ES-I3 (cell line): ENCODE data around the gene TESMIN.

Experiments used
- H3K36me3 ChIP-seq: 2 replicates; pipeline ENCODE4 v1.6.1; 2013; ENCODE audit warnings: mild to moderate bottlenecking, low read length, control low read depth, moderate library complexity; ENCODE audit not compliant: insufficient read depth
- H3K4me1 ChIP-seq: 2 replicates; pipeline ENCODE4 v1.6.1; 2013; ENCODE audit warnings: mild to moderate bottlenecking, control low read depth, low read length; ENCODE audit not compliant: insufficient read depth
- H3K9ac ChIP-seq: 2 replicates; pipeline ENCODE4 v1.6.1; 2013; ENCODE audit warnings: low read depth, mild to moderate bottlenecking, low read length, moderate library complexity
- H3K9me3 ChIP-seq: 2 replicates; pipeline ENCODE4 v1.6.1; 2013; ENCODE audit warnings: mild to moderate bottlenecking, low read length, moderate library complexity; ENCODE audit not compliant: control insufficient read depth, insufficient read depth

The TESMIN gene

GRCh38 chr11:68772936-68773335 is 21.6 kb upstream of the TESMIN start:
- H3K9ac ChIP-seq, result no peak overlapping the region
- no peaks in the 10 kb centered on the region for H3K9me3 ChIP-seq
- H3K4me1 ChIP-seq, result no peaks in the 10 kb centered on the region
- H3K36me3 ChIP-seq, result peaks cover 5% of the 10 kb centered on the region

- Histone ChIP-seq H3K36me3 (peaks cover 5% of the 10 kb centered on the region), H3K9me3 (no peaks in the 10 kb centered on the region), H3K9ac (no peak overlapping the region), H3K4me1 (no peaks in the 10 kb centered on the region)
Observed at GRCh38 chr11:68770781-68771180, 19.5 kb upstream of the TESMIN start.

DNA sequence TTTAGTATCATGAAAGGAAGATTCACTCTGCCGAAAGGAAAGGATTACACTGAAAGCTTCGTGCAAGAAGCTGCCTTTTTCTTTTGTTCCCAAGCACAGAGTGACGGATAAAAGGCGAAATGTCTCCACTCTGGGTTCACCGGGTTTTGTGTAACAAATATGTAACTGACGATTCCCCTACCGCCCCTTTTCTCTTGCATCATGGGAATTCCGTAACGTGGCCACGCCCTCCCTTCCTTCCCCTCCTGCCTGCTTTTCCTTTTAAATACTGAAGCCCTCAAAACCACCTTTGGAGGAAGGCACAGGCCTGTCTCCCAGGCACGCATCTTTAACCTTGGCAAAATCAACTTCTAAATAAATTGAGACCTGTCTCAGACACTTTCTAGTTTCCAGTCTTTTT is 16.4 kb upstream of the TESMIN start:
- Histone ChIP-seq H3K4me1 (peaks cover 6% of the 10 kb centered on the region; the same call in 1 of the 2 replicates), H3K36me3 (no peaks in the 10 kb centered on the region), H3K9ac (no peak overlapping the region), H3K9me3 (no peaks in the 10 kb centered on the region)

DNA sequence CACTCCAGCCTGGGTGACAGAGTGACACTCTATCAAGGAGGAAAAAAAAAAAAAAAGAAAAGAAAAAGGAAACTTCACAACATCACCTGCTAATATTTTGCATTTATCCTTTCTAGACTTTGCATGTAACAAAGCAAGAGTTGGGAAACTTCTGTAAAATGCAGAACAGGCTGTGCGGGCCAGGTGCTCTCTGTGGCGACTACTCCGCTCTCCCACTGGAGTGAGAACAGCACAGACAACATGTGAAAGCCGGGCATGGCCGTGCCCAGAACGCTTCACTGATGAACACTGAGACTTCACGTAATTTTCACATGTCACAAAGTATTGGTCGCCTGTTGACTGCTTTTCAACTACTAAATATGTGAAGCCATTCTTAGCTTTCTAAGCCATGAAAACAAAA is 15.5 kb upstream of the TESMIN start:
- no peak overlapping the region for H3K9ac ChIP-seq
- H3K9me3 ChIP-seq, result no peaks in the 10 kb centered on the region
- no peaks in the 10 kb centered on the region for H3K36me3 ChIP-seq
- peaks cover 6% of the 10 kb centered on the region; the same call in 1 of the 2 replicates for H3K4me1 ChIP-seq

DNA sequence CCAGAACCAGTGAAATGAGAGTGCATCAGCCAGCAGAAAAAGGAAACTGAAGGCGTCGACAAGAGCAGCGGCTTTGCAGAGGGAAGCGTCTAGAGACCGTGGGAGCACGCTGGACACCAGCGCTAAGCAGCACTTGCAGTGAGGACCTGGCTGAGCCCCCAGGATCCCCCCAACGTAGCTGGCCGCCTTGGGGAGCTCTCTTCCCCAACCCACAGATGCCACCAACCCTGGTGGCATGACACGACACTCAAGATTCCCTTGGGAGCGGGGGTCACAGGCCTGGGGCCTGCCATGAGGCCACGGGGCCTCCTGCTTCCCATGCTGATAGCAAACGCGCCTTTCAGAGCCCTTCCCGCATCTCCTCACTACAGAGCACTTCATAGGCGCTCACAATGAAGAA is 13.4 kb upstream of the TESMIN start:
- Histone ChIP-seq H3K36me3 (peaks cover 6% of the 10 kb centered on the region; the same call in 1 of the 2 replicates), H3K9ac (no peak overlapping the region), H3K9me3 (no peaks in the 10 kb centered on the region), H3K4me1 (peaks cover 6% of the 10 kb centered on the region; the same call in 1 of the 2 replicates)

GRCh38 chr11:68763926-68764657 is 12.8 kb upstream of the TESMIN start:
- no peaks in the 10 kb centered on the region for H3K9me3 ChIP-seq
- H3K4me1 ChIP-seq, result peaks cover 6% of the 10 kb centered on the region; the same call in 1 of the 2 replicates
- no peak overlapping the region for H3K9ac ChIP-seq
- peaks cover 6% of the 10 kb centered on the region; the same call in 1 of the 2 replicates for H3K36me3 ChIP-seq

DNA sequence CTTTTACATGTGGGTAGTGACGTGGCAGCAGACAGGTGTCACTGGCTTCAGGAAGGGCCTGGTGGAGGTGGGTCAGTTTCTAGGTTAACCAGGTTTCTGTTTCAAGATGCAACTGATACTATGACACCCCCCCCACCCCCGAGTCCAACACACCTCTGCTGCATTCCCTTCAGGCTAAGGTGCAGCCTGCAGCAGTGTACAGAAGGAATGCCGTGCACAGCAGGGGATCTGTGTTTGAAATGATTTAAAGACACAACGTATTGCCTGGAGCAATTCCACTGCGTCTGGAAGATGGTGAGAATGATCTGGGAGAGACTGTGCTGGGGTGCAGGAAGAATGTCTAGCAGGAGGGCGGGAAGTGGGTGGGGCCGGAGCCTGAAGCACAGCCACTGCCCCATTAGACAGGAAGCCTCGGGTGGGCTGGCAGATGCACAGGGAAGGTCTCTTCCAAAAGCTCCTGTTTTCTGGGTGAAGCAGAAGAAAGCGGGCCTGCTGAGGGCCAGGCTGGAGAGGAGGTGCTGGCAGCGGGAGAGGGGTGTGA is 11.9 kb upstream of the TESMIN start:
- Histone ChIP-seq H3K9me3 (no peaks in the 10 kb centered on the region), H3K9ac (no peak overlapping the region), H3K4me1 (peaks cover 6% of the 10 kb centered on the region; the same call in 1 of the 2 replicates), H3K36me3 (peaks cover 6% of the 10 kb centered on the region; the same call in 1 of the 2 replicates)

GRCh38 chr11:68762481-68762880 is 11.2 kb upstream of the TESMIN start:
- Histone ChIP-seq H3K36me3 (peaks cover 6% of the 10 kb centered on the region; the same call in 1 of the 2 replicates), H3K9ac (no peak overlapping the region), H3K4me1 (peaks cover 6% of the 10 kb centered on the region; the same call in 1 of the 2 replicates), H3K9me3 (no peaks in the 10 kb centered on the region)

GRCh38 chr11:68761801-68762200 is 10.5 kb upstream of the TESMIN start:
- peaks cover 6% of the 10 kb centered on the region; the same call in 1 of the 2 replicates for H3K4me1 ChIP-seq
- H3K9me3 ChIP-seq, result no peaks in the 10 kb centered on the region
- no peak overlapping the region for H3K9ac ChIP-seq
- H3K36me3 ChIP-seq, result peaks cover 6% of the 10 kb centered on the region; the same call in 1 of the 2 replicates

- H3K9me3 ChIP-seq, result no peaks in the 10 kb centered on the region
- no peak overlapping the region for H3K9ac ChIP-seq
- peaks cover 6% of the 10 kb centered on the region; the same call in 1 of the 2 replicates for H3K36me3 ChIP-seq
- H3K4me1 ChIP-seq, result peaks cover 6% of the 10 kb centered on the region; the same call in 1 of the 2 replicates
Observed at GRCh38 chr11:68759991-68760390, 8.7 kb upstream of the TESMIN start.

DNA sequence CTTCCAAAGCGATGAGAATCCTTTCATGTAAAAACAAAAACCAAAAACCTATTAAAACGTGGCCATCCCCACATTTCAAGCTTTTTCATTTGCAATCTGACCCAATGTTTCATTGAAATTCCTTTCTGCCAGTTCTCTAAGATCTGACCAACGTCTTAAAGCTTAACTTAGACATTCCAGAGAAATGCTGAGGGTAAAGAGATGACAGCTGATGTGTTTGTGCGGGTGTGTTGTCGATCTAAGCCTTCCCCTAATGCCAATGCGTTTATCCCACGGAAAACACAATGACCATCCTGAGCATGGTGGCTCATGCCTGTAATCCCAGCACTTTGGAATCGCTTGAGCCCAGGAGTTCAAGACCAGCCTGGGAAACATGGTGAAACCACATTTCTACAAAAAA is 6.4 kb upstream of the TESMIN start:
- Histone ChIP-seq H3K4me1 (no peaks in the 10 kb centered on the region), H3K36me3 (peaks cover 6% of the 10 kb centered on the region; the same call in 1 of the 2 replicates), H3K9ac (no peak overlapping the region)

GRCh38 chr11:68756171-68756766 is 4.9 kb upstream of the TESMIN start:
- Histone ChIP-seq H3K4me1 (no peaks in the 10 kb centered on the region), H3K9me3 (no peaks in the 10 kb centered on the region), H3K36me3 (peaks cover 4% of the 10 kb centered on the region; the same call in 1 of the 2 replicates), H3K9ac (no peak overlapping the region)

More for the DNA sequence above, 6.4 kb upstream of the TESMIN start:
- H3K9me3 ChIP-seq, result no peaks in the 10 kb centered on the region

- Histone ChIP-seq H3K9me3 (no peaks in the 10 kb centered on the region), H3K36me3 (no peaks in the 10 kb centered on the region), H3K4me1 (peaks cover 7% of the 10 kb centered on the region; the same call in 1 of the 2 replicates), H3K9ac (no peak overlapping the region)
Observed at GRCh38 chr11:68753300-68753699, 2.0 kb upstream of the TESMIN start.

GRCh38 chr11:68751004-68751325 is 355 bp downstream of the TESMIN start:
- H3K9ac ChIP-seq, result peak overlapping the region; percentile 43

More at GRCh38 chr11:68751004-68751325, 355 bp downstream of the TESMIN start:
- H3K4me1 ChIP-seq, result peaks cover 15% of the 10 kb centered on the region; the same call in 1 of the 2 replicates
- peaks cover 10% of the 10 kb centered on the region for H3K36me3 ChIP-seq
- no peaks in the 10 kb centered on the region for H3K9me3 ChIP-seq
